Mammary epithelial cell (primary cell): ENCODE measurements around the gene KCTD13.

Experiments
- EZH2 ChIP-seq: IDR thresholded peaks from 2 replicates; pipeline ENCODE4 v1.6.1; 2012; ENCODE audit warnings: low read length, inconsistent platforms, borderline replicate concordance
- TF ChIP-seq, protein P1 (sequence below), 2 donors: IDR thresholded peaks in 1 of 2; conservative IDR thresholded peaks in 1 of 2; 2 replicates each; pipeline ENCODE4 v1.5.1; 2011 to 2012; ENCODE audit warnings: inconsistent platforms in 2 of 2, low read length in 2 of 2, mild to moderate bottlenecking in 2 of 2, control low read depth in 1 of 2, low read depth in 1 of 2; ENCODE audit not compliant: insufficient read depth in 1 of 2; ENCODE audit errors: extremely low read depth in 1 of 2

DNA sequence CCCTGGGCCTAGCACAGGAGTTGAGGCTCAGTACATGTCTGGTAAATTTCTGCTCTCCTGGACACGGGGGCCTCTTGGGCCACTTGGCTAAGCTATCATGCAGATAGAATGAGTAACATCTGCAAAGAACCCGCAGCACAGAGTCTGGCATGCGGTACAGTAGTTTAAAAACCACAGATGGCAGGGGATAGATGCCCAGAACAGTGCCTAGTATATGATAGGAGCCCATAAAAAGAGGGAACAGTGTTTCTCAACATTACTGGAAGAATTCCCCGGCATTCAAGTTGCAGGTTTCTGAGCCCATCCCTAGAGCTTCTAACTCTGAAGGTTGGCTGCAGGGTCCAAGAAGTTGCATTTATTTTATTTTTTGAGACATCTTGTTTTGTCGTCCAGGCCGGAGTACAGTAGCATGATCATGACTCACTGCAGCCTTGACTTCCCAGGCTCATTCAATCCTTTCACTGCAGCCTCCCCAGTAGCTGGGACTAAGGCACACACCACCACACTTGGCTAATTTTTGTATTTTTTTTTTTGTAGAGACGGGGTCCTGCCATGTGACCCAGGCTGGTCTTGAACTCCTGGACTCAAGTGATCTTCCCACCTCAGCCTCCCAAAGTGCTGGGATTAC, 68.8 kb downstream of the KCTD13 start:
- TF ChIP-seq, protein P1, sequence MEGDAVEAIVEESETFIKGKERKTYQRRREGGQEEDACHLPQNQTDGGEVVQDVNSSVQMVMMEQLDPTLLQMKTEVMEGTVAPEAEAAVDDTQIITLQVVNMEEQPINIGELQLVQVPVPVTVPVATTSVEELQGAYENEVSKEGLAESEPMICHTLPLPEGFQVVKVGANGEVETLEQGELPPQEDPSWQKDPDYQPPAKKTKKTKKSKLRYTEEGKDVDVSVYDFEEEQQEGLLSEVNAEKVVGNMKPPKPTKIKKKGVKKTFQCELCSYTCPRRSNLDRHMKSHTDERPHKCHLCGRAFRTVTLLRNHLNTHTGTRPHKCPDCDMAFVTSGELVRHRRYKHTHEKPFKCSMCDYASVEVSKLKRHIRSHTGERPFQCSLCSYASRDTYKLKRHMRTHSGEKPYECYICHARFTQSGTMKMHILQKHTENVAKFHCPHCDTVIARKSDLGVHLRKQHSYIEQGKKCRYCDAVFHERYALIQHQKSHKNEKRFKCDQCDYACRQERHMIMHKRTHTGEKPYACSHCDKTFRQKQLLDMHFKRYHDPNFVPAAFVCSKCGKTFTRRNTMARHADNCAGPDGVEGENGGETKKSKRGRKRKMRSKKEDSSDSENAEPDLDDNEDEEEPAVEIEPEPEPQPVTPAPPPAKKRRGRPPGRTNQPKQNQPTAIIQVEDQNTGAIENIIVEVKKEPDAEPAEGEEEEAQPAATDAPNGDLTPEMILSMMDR (conservative IDR thresholded peaks at IDR 0.05 in 1 of 2, IDR thresholded peaks at IDR 0.05 in 1 of 2; ENCODE audit: extremely low read depth in 1 of 2, insufficient read depth in 1 of 2, low read depth in 1 of 2, low read length in 2 of 2), result no peak
- TF ChIP-seq EZH2, result no peak
